Measurements from ENCODE around the gene CSNK1G1.
"Not testable (repeated sequence)": the region's sequence is repeated elsewhere in the genome, so short reads cannot be mapped to it uniquely, and the experiment has no call there.

Gene CSNK1G1

GRCh38 chr15:64349375-64349774, 6.6 kb downstream of the CSNK1G1 start:
- peak; percentile 35 for DNase-seq (ENCODE audit: low read depth)

GRCh38 chr15:64348455-64348854, 7.5 kb downstream of the CSNK1G1 start:
- DNase-seq (ENCODE audit: low read depth): peak; percentile 71

- DNase-seq (ENCODE audit: low read depth): not testable (repeated sequence)
Observed at GRCh38 chr15:64346242-64346641, 9.7 kb downstream of the CSNK1G1 start.

GRCh38 chr15:64344651-64345294, 11.2 kb downstream of the CSNK1G1 start:
- peak; percentile 68 for DNase-seq (ENCODE audit: low read depth)

- DNase-seq (ENCODE audit: low read depth): peak; percentile 58
Observed at GRCh38 chr15:64343841-64344240, 12.1 kb downstream of the CSNK1G1 start.

- peak; percentile 40 for DNase-seq (ENCODE audit: low read depth)
Observed at GRCh38 chr15:64343222-64343621, 12.8 kb downstream of the CSNK1G1 start.

- DNase-seq (ENCODE audit: low read depth): no peak
Observed at GRCh38 chr15:64341961-64342360, 14.0 kb downstream of the CSNK1G1 start.

GRCh38 chr15:64340355-64340754, 15.6 kb downstream of the CSNK1G1 start:
- no peak for DNase-seq (ENCODE audit: low read depth)

- DNase-seq (ENCODE audit: low read depth): no peak
Observed at GRCh38 chr15:64337761-64338160, 18.2 kb downstream of the CSNK1G1 start.

- DNase-seq (ENCODE audit: low read depth): peak; percentile 46
Observed at GRCh38 chr15:64333986-64334929, 21.7 kb downstream of the CSNK1G1 start.

- no peak for DNase-seq (ENCODE audit: low read depth)
Observed at GRCh38 chr15:64333516-64333915, 22.5 kb downstream of the CSNK1G1 start.

GRCh38 chr15:64331668-64332067, 24.3 kb downstream of the CSNK1G1 start:
- not testable (repeated sequence) for DNase-seq (ENCODE audit: low read depth)

GRCh38 chr15:64326975-64327374, 29.0 kb downstream of the CSNK1G1 start:
- not testable (repeated sequence) for DNase-seq (ENCODE audit: low read depth)

GRCh38 chr15:64326458-64326857, 29.5 kb downstream of the CSNK1G1 start:
- DNase-seq (ENCODE audit: low read depth): not testable (repeated sequence)

- DNase-seq (ENCODE audit: low read depth): no peak
Observed at GRCh38 chr15:64324165-64324877, 31.7 kb downstream of the CSNK1G1 start.

- no peak for DNase-seq (ENCODE audit: low read depth)
Observed at GRCh38 chr15:64315216-64315615, 40.8 kb downstream of the CSNK1G1 start.

GRCh38 chr15:64314456-64314855, 41.5 kb downstream of the CSNK1G1 start:
- no peak for DNase-seq (ENCODE audit: low read depth)

GRCh38 chr15:64311566-64311965, 44.4 kb downstream of the CSNK1G1 start:
- no peak for DNase-seq (ENCODE audit: low read depth)

- DNase-seq (ENCODE audit: low read depth): no peak
Observed at GRCh38 chr15:64310036-64310435, 45.9 kb downstream of the CSNK1G1 start.

- no peak for DNase-seq (ENCODE audit: low read depth)
Observed at GRCh38 chr15:64305261-64305660, 50.7 kb downstream of the CSNK1G1 start.

GRCh38 chr15:64289550-64289949, 66.4 kb downstream of the CSNK1G1 start:
- no peak for DNase-seq (ENCODE audit: low read depth)

GRCh38 chr15:64288999-64289398, 67.0 kb downstream of the CSNK1G1 start:
- DNase-seq (ENCODE audit: low read depth): peak; percentile 13
